Neural cell (in vitro differentiated cells): ENCODE data around the gene ZNF644. TPM values are rescaled to one million over a fixed set of nuclear protein-coding genes. Genes with fewer than 3 reads are reported as not detected.

ENCODE experiments used
- H2AFZ ChIP-seq: fragments of 200-600, 300-800 bp; sonication (generic), shearing (Covaris generic); 2 replicates; pipeline ENCODE4 v1.6.0; 2014; ENCODE audit warnings: low read depth, mild to moderate bottlenecking, antibody characterized with exemption, low read length, moderate library complexity
- H3F3A ChIP-seq: fragments of 200-600 bp; shearing (Covaris generic); 2 replicates; pipeline ENCODE4 v1.6.1; 2016; ENCODE audit warnings: mild to moderate bottlenecking, moderate library complexity, mixed read lengths, antibody characterized with exemption, low read length; ENCODE audit not compliant: insufficient read depth, poor library complexity, severe bottlenecking
- H3K27ac ChIP-seq: fragments of 200-600, 300-800 bp; sonication (generic), shearing (Covaris generic); 2 replicates; pipeline ENCODE4 v1.5.1; 2014; ENCODE audit warnings: mild to moderate bottlenecking, low read length, moderate library complexity
- H3K27me3 ChIP-seq: fragments of 300-800, 200-600 bp; sonication (generic), shearing (Covaris generic); 2 replicates; pipeline ENCODE4 v1.6.0; 2014; ENCODE audit warnings: mild to moderate bottlenecking, low read depth, low read length, moderate library complexity; ENCODE audit not compliant: insufficient read depth
- H3K36me3 ChIP-seq: fragments of 300-800, 200-600 bp; sonication (generic), shearing (Covaris generic); 2 replicates; pipeline ENCODE4 v1.5.1; 2014; ENCODE audit warnings: mild to moderate bottlenecking, antibody characterized with exemption, low read length, moderate library complexity; ENCODE audit not compliant: insufficient read depth
- H3K4me2 ChIP-seq: fragments of 300-800, 200-600 bp; sonication (generic), shearing (Covaris generic); 2 replicates; pipeline ENCODE4 v1.6.0; 2014; ENCODE audit warnings: mild to moderate bottlenecking, low read length
- H3K4me3 ChIP-seq: fragments of 300-800, 200-600 bp; sonication (generic), shearing (Covaris generic); 2 replicates; pipeline ENCODE4 v1.5.1; 2014; ENCODE audit warnings: mild to moderate bottlenecking, low read length, moderate library complexity
- H3K79me2 ChIP-seq: fragments of 200-600 bp; shearing (Covaris generic); replicated peaks from 2 replicates; pipeline ENCODE4 v1.6.0; 2014; ENCODE audit warnings: mild to moderate bottlenecking, low read length, moderate library complexity; ENCODE audit not compliant: insufficient read depth
- H3K9ac ChIP-seq: fragments of 300-800, 200-600 bp; sonication (generic), shearing (Covaris generic); 2 replicates; pipeline ENCODE4 v1.6.1; 2016; ENCODE audit warnings: mild to moderate bottlenecking, low read length, mixed read lengths
- H3K9me2 ChIP-seq: fragments of 200-600 bp; shearing (Covaris generic); 2 replicates; pipeline ENCODE4 v1.6.1; 2016; ENCODE audit warnings: mild to moderate bottlenecking, low read length, mixed read lengths; ENCODE audit not compliant: insufficient read depth
- H3K9me3 ChIP-seq: fragments of 200-600, 300-800 bp; sonication (generic), shearing (Covaris generic); 2 replicates; pipeline ENCODE4 v1.6.1; 2016; ENCODE audit warnings: mild to moderate bottlenecking, mixed run types, low read length, moderate library complexity, mixed read lengths
- H4K20me1 ChIP-seq: fragments of 200-600 bp; shearing (Covaris generic); 2 replicates; pipeline ENCODE4 v1.6.1; 2016; ENCODE audit warnings: mild to moderate bottlenecking, mixed run types; ENCODE audit not compliant: insufficient read depth
- EP300 ChIP-seq: fragments of 450-650 bp; conservative IDR thresholded peaks from 2 replicates; pipeline ENCODE4 v1.6.1; 2014; ENCODE audit warnings: antibody characterized with exemption, mild to moderate bottlenecking, moderate library complexity; ENCODE audit not compliant: poor library complexity, severe bottlenecking
- EZH2 ChIP-seq: fragments of 200-600, 300-800 bp; shearing (Covaris generic), sonication (generic); IDR thresholded peaks from 2 replicates; pipeline ENCODE4 v1.6.1; 2014; ENCODE audit warnings: antibody characterized with exemption, low read length, borderline replicate concordance, mild to moderate bottlenecking; ENCODE audit not compliant: insufficient read depth, poor library complexity, severe bottlenecking
- MXI1 ChIP-seq: fragments of 450-650 bp; conservative IDR thresholded peaks from 2 replicates; pipeline ENCODE4 v1.6.1; 2014; ENCODE audit warnings: antibody characterized with exemption, mild to moderate bottlenecking; ENCODE audit not compliant: poor library complexity, severe bottlenecking
- POLR2AphosphoS5 ChIP-seq: IDR thresholded peaks from 2 replicates; pipeline ENCODE4 v1.6.1; 2012
- RAD21 ChIP-seq: fragments of 450-650 bp; conservative IDR thresholded peaks from 2 replicates; pipeline ENCODE4 v1.6.1; 2014; ENCODE audit warnings: antibody characterized with exemption, mild to moderate bottlenecking, moderate library complexity
- SMC3 ChIP-seq: fragments of 450-650 bp; conservative IDR thresholded peaks from 2 replicates; pipeline ENCODE4 v1.6.1; 2014; ENCODE audit warnings: antibody characterized with exemption, mild to moderate bottlenecking, moderate library complexity; ENCODE audit not compliant: poor library complexity
- TAF1 ChIP-seq: IDR thresholded peaks from 2 replicates; pipeline ENCODE4 v1.6.1; 2012; ENCODE audit warnings: low read depth
- polyA plus RNA-seq: library from polyadenylated mRNA; depleted of rRNA; stranded (reverse); fragments of >200 nt; gene quantifications from 2 replicates; pipeline ENCODE4 v1.2.3, GENCODE V29; 2014
- TF ChIP-seq, protein P1 (sequence below): fragments of 450-650 bp; IDR thresholded peaks from 2 replicates; pipeline ENCODE4 v1.5.1; 2014; ENCODE audit warnings: antibody characterized with exemption, mild to moderate bottlenecking, moderate library complexity; ENCODE audit not compliant: poor library complexity, severe bottlenecking
- TF ChIP-seq, protein P2 (sequence below): IDR thresholded peaks from 2 replicates; pipeline ENCODE4 v1.6.1; 2012; ENCODE audit warnings: borderline replicate concordance

Gene ZNF644
- polyA plus RNA-seq, 1 donor from 2014 or later: 71.7 TPM

DNA sequence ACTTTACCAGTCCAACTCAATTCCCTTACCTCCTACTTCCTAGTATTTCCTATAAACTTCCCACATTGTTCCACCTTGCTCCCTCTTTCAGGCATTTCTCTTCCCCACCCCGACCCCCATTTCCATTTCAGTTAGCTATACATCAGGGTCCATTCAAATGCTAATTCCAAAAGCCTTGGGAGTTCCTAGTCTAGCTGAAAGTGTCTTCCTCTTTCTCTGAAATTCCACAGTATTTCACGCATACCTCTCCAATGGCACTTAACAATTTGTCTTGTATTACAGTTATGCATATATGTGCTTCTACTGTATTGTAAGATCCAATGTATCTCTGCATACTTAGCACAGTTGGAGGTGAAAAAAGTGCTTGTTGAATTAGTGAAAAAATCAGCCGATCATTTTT is 94.9 kb downstream of the ZNF644 start:
- no peak for TF ChIP-seq EZH2
- TF ChIP-seq, protein P1, sequence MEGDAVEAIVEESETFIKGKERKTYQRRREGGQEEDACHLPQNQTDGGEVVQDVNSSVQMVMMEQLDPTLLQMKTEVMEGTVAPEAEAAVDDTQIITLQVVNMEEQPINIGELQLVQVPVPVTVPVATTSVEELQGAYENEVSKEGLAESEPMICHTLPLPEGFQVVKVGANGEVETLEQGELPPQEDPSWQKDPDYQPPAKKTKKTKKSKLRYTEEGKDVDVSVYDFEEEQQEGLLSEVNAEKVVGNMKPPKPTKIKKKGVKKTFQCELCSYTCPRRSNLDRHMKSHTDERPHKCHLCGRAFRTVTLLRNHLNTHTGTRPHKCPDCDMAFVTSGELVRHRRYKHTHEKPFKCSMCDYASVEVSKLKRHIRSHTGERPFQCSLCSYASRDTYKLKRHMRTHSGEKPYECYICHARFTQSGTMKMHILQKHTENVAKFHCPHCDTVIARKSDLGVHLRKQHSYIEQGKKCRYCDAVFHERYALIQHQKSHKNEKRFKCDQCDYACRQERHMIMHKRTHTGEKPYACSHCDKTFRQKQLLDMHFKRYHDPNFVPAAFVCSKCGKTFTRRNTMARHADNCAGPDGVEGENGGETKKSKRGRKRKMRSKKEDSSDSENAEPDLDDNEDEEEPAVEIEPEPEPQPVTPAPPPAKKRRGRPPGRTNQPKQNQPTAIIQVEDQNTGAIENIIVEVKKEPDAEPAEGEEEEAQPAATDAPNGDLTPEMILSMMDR: no peak
- TF ChIP-seq SMC3: no peak
- TF ChIP-seq, protein P2, sequence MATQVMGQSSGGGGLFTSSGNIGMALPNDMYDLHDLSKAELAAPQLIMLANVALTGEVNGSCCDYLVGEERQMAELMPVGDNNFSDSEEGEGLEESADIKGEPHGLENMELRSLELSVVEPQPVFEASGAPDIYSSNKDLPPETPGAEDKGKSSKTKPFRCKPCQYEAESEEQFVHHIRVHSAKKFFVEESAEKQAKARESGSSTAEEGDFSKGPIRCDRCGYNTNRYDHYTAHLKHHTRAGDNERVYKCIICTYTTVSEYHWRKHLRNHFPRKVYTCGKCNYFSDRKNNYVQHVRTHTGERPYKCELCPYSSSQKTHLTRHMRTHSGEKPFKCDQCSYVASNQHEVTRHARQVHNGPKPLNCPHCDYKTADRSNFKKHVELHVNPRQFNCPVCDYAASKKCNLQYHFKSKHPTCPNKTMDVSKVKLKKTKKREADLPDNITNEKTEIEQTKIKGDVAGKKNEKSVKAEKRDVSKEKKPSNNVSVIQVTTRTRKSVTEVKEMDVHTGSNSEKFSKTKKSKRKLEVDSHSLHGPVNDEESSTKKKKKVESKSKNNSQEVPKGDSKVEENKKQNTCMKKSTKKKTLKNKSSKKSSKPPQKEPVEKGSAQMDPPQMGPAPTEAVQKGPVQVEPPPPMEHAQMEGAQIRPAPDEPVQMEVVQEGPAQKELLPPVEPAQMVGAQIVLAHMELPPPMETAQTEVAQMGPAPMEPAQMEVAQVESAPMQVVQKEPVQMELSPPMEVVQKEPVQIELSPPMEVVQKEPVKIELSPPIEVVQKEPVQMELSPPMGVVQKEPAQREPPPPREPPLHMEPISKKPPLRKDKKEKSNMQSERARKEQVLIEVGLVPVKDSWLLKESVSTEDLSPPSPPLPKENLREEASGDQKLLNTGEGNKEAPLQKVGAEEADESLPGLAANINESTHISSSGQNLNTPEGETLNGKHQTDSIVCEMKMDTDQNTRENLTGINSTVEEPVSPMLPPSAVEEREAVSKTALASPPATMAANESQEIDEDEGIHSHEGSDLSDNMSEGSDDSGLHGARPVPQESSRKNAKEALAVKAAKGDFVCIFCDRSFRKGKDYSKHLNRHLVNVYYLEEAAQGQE: no peak
- TF ChIP-seq TAF1: no peak
- Histone ChIP-seq H3K36me3 (no peaks in the 10 kb centered on the region), H3K4me3 (no peak overlapping the region), H3K9ac (no peak overlapping the region), H3K27me3 (no peaks in the 10 kb centered on the region), H3K9me3 (no peaks in the 10 kb centered on the region), H4K20me1 (no peaks in the 10 kb centered on the region), H3F3A (no peaks in the 10 kb centered on the region), H3K9me2 (no peaks in the 10 kb centered on the region), H3K4me2 (no peak overlapping the region), H2AFZ (no peak overlapping the region), H3K27ac (no peak overlapping the region), H3K79me2 (peaks cover 70% of the 10 kb centered on the region)

DNA sequence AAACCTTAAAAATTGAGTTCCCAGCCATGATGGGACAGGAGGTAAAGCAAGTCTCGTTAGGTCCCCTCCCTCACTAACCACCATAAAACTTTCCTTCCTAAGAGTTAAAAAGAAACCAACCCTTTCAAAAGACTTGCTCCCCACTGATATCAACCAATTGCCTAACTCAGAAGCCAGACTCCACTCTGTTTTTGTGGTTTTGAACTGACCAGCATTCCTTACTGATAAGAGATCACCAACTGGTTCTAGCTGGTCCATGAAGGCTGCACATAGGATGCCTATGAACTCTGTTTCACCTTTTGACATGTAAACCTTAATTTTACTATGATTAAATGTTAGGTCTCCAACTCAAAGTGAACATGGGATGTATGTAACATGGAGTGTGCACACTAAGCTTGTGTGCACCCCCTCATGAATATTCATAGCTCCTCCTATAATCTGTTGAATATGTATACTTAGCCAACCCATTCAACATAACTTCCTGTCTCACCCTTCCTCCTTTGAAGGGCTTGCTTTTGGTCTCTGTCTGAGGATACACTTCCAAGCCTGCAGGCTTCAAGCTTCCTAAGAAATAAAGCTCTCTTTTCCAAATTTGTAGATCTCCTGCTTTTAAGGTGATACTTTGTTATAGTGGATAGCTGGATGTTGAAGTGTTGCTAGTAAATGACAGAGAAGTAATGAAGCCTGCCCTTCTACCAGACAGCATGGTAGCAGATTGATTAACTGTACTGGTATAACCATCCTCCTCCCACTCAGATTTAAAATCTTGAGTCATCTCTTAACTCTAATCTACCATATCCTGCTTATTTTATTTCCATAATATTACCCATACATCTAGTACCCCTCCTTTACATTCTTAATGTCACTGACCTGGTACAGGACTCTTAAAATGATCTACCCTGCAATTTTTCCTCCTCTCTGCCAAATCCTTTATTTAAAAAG is 95.6 kb downstream of the ZNF644 start:
- H4K20me1 ChIP-seq: no peaks in the 10 kb centered on the region
- H3K36me3 ChIP-seq: no peaks in the 10 kb centered on the region
- no peaks in the 10 kb centered on the region for H3F3A ChIP-seq
- no peaks in the 10 kb centered on the region for H3K9me3 ChIP-seq
- peaks cover 69% of the 10 kb centered on the region for H3K79me2 ChIP-seq
- H3K9ac ChIP-seq: no peak overlapping the region
- no peak for TF ChIP-seq EP300
- TF ChIP-seq MXI1: no peak
- TF ChIP-seq RAD21: no peak
- no peak for TF ChIP-seq SMC3
- no peak for TF ChIP-seq POLR2AphosphoS5
- no peak for TF ChIP-seq TAF1
- no peak for TF ChIP-seq EZH2
- TF ChIP-seq, protein P2: no peak
- H3K27me3 ChIP-seq: no peaks in the 10 kb centered on the region
- no peaks in the 10 kb centered on the region for H3K9me2 ChIP-seq
- no peak overlapping the region for H2AFZ ChIP-seq
- H3K4me3 ChIP-seq: no peak overlapping the region
- H3K27ac ChIP-seq: no peak overlapping the region
- H3K4me2 ChIP-seq: no peak overlapping the region
